HG02759 (cell line): ENCODE measurements around the gene SELP.
A peak's percentile ranks its signal among the peaks of the same experiment; 100 is the strongest.
"Not testable (repeated sequence)": the region's sequence is repeated elsewhere in the genome, so short reads cannot be mapped to it uniquely, and the experiment has no call there.

Experiments used
- ATAC-seq: cut with Tn5 transposase; IDR thresholded peaks from one replicate; pipeline ENCODE4 v1.9.1; 2021; ENCODE audit warnings: mild to moderate bottlenecking, moderate library complexity; ENCODE audit not compliant: unreplicated experiment

Gene SELP

DNA sequence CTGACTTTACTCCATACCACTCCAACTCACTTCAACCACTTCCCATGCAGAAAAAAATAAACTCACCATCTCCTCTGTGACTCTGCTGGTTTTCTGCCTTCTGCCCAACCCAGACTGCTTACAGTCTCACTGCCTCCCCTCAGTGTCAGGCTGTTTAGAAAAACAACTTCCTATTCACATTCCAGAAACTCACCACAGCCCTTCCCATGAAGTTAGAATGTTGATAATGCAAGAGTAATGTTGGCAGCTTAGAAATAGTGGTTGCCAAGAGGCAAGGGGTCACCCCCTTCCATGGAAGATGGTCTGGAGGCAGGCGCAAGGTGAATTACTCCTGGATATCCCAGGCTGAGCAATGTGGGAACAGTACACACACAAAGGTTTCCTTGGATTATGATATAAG, at the start of gene SELP:
Gene SELP, minus strand, starts transcription at position 119 of the 400 bp plus-strand sequence. Its CDS starts 50 bp downstream, at position 69.
- no peak for ATAC-seq

DNA sequence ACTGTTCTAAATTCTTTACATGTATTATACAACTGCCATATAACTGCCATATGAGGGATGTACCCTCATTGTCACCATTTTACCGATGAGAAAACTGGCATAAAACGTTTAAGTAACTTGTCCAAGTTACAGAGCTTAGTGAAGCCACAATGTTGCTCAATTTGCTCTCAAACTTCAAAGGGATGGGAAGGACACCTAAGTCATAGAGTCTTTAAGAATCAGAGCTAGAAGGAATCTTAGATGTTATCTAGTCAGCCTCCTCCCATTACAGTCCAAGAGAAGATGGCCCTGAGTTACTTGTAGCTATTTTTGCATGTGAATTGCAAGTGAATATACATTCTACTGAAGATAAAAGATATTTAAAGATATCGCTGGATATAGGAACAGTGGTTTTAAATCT, 49.8 kb upstream of the SELP start:
- ATAC-seq, result no peak

DNA sequence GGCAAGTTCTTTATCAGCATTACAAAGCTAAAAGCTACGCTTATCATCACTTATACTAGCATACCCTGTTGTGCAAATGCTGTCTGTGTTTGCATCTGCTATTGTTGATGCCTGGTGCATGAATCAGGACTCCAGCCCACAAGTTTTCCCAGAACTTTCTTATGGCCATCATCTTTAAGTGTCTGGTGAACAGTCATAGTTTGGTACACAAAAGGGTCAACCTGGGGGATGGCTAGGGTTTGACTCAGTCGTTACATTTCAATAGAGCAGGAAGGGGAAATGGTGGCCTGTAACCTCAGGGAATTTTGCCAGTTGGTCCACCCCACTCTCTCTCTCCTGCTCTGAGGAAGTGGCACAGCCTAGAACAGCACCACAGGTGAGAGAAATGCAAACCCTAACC, 46.1 kb upstream of the SELP start:
- no peak for ATAC-seq

DNA sequence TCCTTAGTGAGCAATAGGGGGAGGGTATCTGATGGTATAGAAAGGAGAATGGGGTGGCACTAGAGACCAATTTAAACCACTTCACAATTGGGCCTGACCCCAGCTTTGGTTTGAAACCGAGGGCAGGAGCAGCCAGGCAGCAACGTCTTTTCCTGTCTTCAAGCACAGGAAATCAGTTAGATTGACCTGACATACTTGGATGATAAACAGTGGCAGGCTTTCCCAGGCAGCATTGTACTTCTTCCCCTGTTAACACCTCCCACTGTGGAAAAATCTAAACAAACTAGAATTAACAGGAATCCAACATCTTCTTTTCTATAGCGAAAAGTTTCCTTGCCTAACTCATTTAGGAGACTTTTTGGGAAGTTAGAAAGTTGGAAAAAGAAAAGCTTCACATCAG, 40.9 kb upstream of the SELP start:
- no peak for ATAC-seq

DNA sequence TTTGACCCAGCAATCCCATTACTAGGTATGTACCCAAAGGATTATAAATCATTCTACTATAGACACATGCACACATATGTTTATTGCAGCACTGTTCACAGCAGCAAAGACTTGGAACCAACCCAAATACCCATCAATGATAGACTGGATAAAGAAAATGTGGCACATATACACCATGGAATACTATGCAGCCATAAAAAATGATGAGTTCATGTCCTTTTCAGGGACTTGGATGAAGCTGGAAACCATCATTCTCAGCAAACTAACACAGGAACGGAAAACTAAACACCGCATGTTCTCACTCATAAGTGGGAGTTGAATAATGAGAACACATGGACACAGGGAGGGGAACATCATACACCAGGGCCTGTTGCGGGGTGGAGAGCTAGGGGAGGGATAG, 40.3 kb upstream of the SELP start:
- not testable (repeated sequence) for ATAC-seq

DNA sequence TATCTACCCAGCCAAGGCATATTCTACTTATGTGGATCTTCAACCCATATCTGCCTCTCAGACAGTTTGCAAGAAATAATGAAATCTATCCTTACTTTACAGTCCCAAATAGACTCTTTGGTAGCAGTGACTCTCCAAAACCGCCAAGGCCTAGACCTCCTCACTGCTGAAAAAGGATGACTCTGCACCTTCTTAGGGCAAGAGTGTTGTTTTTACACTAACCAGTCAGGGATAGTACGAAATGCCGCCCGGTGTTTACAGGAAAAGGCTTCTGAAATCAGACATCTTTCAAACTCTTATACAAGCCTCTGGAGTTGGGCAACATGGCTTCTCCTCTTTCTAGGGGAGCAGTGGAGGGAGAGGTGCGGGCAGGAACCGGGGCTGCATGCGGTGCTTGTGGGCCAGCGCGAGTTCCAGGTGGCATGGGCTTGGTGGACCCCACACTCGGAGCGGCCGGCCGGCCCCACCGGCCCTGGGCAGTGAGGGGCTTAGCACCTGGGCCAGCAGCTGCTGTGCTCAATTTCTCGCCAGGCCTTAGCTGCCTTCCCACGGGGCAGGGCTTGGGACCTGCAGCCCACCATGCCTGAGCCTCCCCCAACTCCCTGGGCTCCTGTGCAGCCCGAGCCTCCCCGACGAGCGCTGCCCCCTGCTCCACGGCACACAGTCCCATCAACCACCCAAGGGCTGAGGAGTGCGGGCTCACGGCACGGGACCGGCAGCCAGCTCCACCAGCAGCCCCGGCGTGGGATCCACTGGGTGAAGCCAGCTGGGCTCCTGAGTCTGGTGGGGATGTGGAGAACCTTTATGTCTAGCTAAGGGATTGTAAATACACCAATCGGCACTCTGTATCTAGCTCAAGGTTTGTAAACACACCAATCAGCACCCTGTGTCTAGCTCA, 38.0 kb upstream of the SELP start:
- not testable (repeated sequence) for ATAC-seq

DNA sequence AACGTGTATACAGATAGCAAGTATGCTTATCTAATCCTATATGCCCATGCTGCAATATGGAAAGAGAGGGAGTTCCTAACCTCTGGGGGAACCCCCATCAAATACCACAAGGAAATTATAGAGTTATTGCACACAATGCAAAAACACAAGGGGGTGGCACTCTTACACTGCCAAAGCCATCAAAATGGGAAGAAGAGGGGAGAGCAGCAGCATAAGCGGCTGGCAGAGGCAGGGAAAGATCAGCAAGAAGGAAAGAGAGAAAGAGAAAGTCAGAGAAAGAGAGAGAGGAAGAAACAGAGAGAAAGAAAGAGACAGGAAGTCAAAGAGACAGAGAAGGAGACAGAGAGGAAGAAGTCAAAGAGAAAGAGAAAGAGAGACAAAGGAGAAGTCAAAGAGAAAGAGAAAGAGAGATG, 37.3 kb upstream of the SELP start:
- peak; percentile 69 for ATAC-seq

DNA sequence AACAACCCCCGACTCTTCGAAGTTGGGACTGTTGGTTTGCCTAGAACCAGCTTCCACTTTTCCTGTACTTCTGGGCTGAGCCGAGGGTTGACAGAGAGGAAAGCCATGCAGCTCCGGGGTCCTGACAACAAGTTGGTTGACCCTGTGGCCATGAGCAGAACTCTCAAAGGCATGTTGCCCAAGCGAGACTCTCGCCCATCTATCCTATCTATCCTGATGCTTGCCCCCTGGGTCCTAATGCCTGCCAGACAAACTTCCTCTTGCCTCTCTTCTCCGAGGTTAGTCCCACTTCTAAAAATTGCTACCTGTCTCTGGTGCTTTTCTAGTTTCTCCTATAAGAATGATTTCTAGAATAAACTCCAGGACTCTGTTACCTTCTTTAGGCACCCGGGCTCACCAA, 32.8 kb upstream of the SELP start:
- ATAC-seq, result not testable (repeated sequence)

DNA sequence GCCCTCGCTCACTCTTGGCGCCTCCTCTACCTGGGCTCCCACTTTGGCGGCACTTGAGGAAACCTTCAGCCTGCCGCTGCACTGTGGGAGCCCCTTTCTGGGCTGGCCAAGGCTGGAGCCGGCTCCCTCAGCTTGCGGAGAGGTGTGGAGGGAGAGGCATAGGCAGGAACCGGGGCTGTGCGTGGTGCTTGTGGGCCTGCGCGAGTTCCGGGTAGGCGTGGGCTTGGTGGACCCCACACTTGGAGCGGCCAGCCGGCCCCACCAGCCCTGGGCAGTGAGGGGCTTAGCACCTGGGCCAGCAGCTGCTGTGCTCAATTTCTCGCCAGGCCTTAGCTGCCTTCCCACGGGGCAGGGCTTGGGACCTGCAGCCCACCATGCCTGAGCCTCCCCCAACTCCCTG, 31.1 kb upstream of the SELP start:
- ATAC-seq, result not testable (repeated sequence)

DNA sequence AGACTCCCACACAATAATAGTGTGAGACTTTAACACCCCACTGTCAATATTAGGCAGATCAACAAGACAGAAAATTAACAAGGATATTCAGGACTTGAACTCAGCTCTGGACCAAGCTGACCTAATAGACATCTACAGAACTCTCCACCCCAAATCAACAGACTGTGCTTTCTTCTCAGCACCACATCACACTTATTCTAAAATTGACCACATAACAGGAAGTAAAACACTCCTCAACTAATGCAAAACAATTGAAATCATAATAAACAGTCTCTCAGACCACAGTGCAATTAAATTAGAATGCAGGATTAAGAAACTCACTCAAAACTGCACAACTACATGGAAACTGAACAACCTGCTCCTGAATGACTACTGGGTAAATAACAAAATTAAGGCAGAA, 28.9 kb upstream of the SELP start:
- not testable (repeated sequence) for ATAC-seq

DNA sequence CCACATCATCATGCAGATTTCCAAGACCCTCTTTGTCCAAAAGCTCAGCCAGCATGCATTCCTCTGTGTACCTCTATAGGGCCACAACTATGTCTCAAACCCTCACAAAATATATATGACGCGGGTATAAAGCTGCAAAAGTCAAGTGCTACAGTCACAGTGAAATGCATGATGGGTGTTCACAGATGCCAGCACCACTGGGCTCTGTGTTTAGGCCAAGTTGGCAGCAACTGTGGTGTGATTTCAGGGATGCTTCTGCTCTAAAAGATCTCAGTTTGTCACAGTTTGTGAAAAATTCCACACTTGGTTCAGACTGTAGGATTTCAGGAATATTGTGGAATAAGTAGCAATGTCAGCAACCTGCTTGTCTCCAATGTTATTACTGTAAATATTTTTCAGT, 23.9 kb upstream of the SELP start:
- ATAC-seq, result no peak

DNA sequence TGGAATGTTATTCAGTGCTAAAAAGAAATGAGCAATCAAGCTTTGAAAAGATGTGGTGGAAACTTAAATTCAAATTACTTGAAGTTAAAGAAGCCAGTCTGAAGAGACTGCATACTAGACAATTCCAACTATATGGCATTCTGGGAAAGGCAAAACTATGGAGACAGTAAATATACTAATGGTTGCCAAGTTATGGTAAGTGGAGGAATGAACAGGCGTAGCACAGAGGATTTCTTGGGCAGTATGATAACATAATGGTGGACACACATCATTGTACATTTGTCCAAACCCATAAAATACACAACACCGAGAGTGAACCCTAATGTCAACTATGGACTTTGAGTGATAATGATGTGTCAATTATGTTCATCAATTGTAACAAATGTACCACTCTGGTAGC, 21.1 kb upstream of the SELP start:
- ATAC-seq, result no peak

DNA sequence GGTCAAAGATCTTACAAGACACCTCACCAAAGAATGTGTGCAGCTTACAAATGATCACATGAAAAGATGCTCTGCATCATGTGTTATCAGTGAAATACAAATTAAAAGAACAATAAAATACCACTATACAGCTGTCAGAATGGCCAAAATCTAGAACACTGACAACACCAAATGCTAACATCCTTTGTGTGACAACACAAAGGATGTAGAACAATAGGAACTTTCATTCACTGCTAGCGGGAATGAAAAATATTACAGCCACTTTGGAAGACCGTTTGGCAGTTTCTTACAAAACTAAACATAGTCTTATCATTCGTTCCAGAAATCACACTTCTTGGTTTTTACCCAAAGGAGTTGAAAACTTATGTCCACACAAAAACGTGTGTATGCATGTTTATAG, 20.6 kb upstream of the SELP start:
- no peak for ATAC-seq

DNA sequence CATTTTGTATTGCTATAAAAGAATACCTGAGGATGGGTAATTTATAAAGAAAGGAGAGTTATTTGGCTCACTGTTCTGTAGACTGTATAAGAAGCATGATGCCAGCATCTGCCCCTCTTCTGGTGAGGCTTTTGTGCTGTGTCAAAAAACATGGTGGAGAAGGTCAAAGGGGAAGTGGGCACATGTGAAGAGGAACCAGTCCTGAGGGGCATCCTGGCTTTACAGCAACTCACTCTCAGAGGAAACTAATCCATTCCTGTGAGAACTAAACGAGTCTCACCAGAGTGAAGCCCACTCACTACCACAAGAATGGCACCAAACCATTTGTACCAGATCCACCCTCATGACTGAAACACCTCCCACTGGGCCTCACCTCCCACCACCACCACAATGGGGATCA, 18.8 kb upstream of the SELP start:
- no peak for ATAC-seq

DNA sequence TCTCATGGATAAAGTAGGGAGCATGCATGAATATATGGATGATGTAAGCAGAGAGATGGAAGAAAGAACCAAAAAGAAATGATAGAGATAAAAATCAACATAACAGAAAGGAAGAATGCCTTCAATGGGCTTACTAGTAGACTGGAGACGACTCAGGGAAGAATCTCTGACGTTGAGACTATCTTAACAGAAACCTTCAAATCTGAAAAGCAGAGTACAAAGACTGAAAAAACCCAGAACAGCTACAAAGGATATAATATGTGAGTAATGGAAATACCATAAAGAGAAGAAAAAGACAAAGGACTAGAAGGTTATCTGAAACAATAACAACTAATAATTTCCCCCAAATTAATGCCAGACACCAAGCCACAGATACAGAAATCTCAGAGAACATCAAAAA, 18.3 kb upstream of the SELP start:
- ATAC-seq, result no peak

DNA sequence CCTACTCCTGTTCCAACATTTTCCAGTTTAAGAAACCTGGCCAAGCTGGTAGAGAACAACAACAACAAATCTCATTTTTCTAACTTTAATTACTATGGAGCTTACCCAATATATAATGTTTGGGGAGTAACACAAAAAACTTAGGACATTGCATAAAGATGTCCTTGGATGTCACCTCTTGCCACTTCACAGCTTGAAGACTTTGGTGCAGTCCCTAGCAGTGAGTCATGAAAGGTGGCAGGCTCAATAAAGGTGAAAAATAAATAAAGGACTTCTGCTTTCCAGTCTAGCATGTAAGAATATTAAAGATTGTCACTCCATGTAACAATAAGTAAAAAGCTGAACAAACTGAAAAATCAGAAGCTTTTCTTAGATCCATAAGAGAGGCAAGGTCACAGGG, 17.6 kb upstream of the SELP start:
- ATAC-seq, result no peak

DNA sequence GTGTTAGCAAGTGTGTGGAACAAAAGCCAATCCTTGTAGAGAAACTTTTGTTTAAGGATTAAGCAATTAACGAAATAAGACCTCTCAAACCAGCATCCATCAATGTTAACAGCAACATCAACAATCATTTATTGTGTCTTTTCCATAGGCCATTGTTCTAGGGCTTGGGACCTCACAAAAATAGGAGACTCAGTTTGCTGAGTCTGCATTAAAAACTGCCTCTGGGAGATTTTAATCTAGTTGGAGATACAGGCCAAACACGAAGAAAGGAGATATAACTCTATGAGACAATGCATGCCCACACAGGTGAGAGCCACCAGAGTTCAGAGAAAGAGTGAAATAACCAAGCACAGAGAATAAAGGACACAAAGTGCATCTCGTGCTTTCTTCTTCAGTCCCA, 14.4 kb upstream of the SELP start:
- no peak for ATAC-seq

DNA sequence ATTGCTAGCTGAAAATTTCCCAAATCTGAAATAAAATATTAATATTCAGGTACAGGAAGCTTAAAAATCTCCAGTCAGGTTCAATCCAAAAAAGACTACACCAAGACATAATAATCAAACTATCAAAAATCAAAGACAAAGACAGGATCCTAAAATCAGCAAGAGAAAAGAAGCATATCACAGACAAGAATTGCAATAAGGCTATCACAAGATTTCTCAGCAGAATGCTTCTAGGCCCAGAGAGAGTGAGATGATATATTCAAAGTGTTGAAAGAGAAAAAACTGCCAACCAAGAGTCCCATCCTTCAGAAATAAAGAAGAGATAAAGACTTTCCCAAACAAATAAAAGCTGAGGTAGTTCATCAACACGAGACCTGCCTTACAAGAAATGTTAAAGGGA, 5.0 kb upstream of the SELP start:
- no peak for ATAC-seq

DNA sequence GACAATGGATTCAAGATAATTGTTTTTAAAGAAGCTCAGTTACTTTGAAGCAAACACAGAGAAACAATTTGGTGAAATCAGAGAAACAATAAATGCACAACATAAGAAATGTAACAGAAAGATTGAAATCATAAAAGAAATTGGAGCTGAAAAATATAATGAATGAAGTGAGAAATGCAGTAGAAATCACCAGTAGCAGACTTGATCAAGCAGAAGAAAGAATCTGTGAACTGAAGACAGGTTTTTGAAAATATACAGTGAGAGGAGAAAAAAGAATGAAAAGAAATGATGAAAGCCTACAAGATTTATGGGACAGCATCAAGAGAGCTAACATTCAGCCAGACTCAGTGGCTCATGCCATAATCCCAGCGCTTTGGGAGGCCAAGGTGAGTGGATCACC, 4.2 kb upstream of the SELP start:
- ATAC-seq, result no peak

DNA sequence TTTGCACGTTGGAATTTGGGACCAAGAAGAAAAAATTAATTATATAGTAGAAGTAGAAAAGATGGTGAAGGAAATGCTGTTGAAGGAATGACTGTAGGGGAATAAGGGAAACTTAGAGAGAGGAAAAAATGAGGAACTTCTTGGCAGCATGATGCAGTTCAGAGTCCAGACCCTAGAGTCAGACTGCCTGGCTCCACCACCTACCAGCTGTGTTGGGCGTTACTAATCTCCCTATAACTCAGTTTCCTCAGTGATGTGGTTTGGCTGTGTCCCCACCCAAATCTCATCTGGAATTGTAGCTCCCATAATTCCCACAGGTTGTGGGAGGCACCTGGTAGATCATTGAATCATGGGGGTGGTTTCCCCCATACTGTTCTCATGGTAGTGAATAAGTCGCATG, 1.3 kb upstream of the SELP start:
- ATAC-seq, result no peak

DNA sequence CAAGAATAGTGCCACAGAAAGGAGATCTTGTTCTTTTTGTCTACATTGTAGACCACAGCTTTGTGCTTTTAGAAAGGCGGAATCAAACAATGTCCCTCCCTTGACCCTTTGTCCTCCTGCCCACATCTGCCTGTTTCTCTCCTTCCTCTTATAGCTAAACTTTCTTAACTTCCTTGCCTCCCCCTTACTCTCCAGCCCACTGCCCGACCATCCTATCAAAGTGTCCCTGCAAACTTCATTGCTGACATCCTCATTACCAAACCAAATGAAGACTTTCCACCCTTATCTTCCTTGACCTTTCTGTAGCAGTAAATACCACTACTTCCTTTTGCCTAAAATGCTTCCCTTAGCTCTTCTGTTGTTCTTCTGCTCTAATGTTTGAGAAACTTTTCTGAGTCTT, 5.0 kb downstream of the SELP start:
- ATAC-seq, result no peak

DNA sequence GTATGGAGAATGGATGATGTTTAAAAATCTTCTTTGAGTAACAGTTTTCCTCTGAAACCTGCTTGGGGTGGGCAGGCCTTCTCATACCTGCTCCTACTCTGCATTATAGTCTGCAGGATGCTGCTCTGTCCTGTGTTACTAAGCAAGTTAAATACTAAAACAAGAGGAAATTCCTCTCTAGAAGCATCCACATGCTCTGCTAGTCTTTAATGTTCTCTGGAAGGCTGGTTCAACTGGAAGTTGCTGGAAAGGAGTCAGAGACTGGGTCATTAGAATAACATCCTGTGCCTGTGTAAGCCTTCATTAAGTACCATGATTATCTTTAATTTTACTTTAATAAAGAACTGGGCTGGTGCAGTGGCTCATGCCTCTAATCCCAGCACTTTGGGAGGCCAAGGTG, 5.8 kb downstream of the SELP start:
- ATAC-seq, result no peak
